ENCODE data around the gene SNIP1. TPM values are rescaled to one million over a fixed set of nuclear protein-coding genes. Genes with fewer than 3 reads are reported as not detected.

SNIP1 gene
- polyA plus RNA-seq, 1 donor from 2014 or later = 9.5 TPM

DNA sequence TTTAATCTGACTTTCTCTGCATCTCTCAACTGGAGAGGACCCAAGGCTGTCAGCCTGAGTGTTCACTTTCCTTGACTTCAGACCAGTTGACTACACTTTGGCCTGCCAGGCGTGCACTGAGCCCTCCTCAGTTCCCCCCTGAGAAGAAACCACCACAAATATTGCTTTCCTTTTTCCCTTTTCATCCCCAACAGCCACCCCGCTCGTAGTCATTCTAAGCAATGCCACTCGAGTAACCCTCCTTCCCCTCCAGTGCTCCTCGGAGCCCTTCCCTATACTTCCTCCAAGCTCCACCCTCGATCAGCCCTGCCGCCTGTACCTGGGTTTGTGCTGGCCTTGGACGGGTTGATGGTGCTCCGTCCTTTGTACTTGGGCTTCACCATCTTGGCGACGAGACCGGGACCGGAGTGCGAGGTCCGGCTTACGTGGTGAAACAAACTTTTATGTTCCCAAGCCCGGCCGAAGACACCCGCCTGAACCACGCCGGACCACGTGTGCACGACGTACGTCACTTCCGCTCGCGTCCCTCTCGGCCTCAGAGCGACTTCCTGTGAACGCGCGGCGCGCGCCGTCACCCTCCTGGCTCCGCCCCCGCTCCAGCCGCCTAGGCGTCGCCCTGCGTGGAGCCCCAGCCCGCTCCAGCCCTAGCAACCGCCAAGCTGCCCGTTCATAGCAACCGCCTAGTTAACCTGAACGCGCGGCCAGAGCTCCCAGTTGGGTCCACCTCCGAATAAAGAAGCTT is 41.5 kb upstream of the SNIP1 start, which contains the start of gene GNL2:
TSS of gene GNL2 (minus strand) at position 498 of the 742 bp plus-strand sequence. CDS start at position 383, 115 bp downstream.
- Histone ChIP-seq H3K27me3 (ENCODE audit: insufficient read depth, low read depth, low read length) (no peaks in the 10 kb centered on the region), H3F3A (ENCODE audit: insufficient read depth, low read length, poor library complexity, severe bottlenecking) (no peaks in the 10 kb centered on the region), H3K9me3 (ENCODE audit: low read length) (no peaks in the 10 kb centered on the region), H3K36me3 (ENCODE audit: insufficient read depth, low read length) (no peaks in the 10 kb centered on the region), H3K4me2 (ENCODE audit: low read length) (peak within 1 kb of the TSS; percentile 90), H3K27ac (ENCODE audit: low read length) (peak within 1 kb of the TSS; percentile 44), H3K79me2 (replicated peaks; ENCODE audit: insufficient read depth, low read length) (peaks cover 25% of the 10 kb centered on the region), H3K9ac (ENCODE audit: low read length) (peak within 1 kb of the TSS; percentile 62), H2AFZ (ENCODE audit: low read depth, low read length) (peak within 1 kb of the TSS; percentile 93), H4K20me1 (ENCODE audit: insufficient read depth) (no peaks in the 10 kb centered on the region), H3K9me2 (ENCODE audit: insufficient read depth, low read length) (no peaks in the 10 kb centered on the region), H3K4me3 (ENCODE audit: low read length) (peak within 1 kb of the TSS; percentile 76)
- TF ChIP-seq EZH2 (IDR thresholded peaks at IDR 0.05; ENCODE audit: borderline replicate concordance, insufficient read depth, low read length, poor library complexity, severe bottlenecking) (no peak), REST (IDR thresholded peaks at IDR 0.05; ENCODE audit: borderline replicate concordance) (peak; percentile 57), TAF1 (IDR thresholded peaks at IDR 0.05; ENCODE audit: low read depth) (peak; percentile 65), MXI1 (conservative IDR thresholded peaks at IDR 0.05; ENCODE audit: poor library complexity, severe bottlenecking) (peak; percentile 96), EP300 (conservative IDR thresholded peaks at IDR 0.05; ENCODE audit: poor library complexity, severe bottlenecking) (peak; percentile 40), RAD21 (conservative IDR thresholded peaks at IDR 0.05) (peak; percentile 57), POLR2AphosphoS5 (IDR thresholded peaks at IDR 0.05) (peak; percentile 92), SMC3 (conservative IDR thresholded peaks at IDR 0.05; ENCODE audit: poor library complexity) (peak; percentile 55)
- TF ChIP-seq, protein P1, sequence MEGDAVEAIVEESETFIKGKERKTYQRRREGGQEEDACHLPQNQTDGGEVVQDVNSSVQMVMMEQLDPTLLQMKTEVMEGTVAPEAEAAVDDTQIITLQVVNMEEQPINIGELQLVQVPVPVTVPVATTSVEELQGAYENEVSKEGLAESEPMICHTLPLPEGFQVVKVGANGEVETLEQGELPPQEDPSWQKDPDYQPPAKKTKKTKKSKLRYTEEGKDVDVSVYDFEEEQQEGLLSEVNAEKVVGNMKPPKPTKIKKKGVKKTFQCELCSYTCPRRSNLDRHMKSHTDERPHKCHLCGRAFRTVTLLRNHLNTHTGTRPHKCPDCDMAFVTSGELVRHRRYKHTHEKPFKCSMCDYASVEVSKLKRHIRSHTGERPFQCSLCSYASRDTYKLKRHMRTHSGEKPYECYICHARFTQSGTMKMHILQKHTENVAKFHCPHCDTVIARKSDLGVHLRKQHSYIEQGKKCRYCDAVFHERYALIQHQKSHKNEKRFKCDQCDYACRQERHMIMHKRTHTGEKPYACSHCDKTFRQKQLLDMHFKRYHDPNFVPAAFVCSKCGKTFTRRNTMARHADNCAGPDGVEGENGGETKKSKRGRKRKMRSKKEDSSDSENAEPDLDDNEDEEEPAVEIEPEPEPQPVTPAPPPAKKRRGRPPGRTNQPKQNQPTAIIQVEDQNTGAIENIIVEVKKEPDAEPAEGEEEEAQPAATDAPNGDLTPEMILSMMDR (IDR thresholded peaks at IDR 0.05; ENCODE audit: poor library complexity, severe bottlenecking) = peak; percentile 32

DNA sequence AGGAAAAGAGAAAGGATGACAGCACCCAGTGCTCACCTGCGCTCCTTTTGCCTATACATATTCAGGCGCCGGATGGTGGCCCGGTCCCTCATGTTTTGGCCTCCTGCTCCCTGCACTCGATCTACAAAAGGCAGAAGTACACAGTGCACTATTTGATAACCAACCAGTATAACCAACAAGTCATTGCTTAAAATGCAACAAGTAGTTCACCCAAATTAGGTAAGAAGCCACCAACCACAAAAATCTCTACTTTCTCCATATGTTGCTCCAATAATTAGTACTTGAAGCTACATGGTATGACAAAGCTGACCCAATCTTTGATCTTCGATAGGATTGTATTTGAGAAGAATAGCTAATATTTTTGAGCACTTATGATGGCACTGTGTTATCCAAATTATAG is 39.6 kb upstream of the SNIP1 start:
- H3F3A ChIP-seq (ENCODE audit: insufficient read depth, low read length, poor library complexity, severe bottlenecking) = no peaks in the 10 kb centered on the region
- H3K79me2 ChIP-seq (replicated peaks; ENCODE audit: insufficient read depth, low read length) = peaks cover 25% of the 10 kb centered on the region
- no peaks in the 10 kb centered on the region for H4K20me1 ChIP-seq (ENCODE audit: insufficient read depth)
- no peak overlapping the region for H3K4me2 ChIP-seq (ENCODE audit: low read length)
- no peak overlapping the region for H3K9ac ChIP-seq (ENCODE audit: low read length)
- H3K36me3 ChIP-seq (ENCODE audit: insufficient read depth, low read length) = no peaks in the 10 kb centered on the region
- H3K9me2 ChIP-seq (ENCODE audit: insufficient read depth, low read length) = no peaks in the 10 kb centered on the region
- no peak overlapping the region for H3K27ac ChIP-seq (ENCODE audit: low read length)
- TF ChIP-seq EZH2 (IDR thresholded peaks at IDR 0.05; ENCODE audit: borderline replicate concordance, insufficient read depth, low read length, poor library complexity, severe bottlenecking) = no peak
- TF ChIP-seq, protein P1 (IDR thresholded peaks at IDR 0.05; ENCODE audit: poor library complexity, severe bottlenecking) = no peak
- TF ChIP-seq REST (IDR thresholded peaks at IDR 0.05; ENCODE audit: borderline replicate concordance) = no peak
- H3K4me3 ChIP-seq (ENCODE audit: low read length) = peak overlapping the region; percentile 76
- H3K27me3 ChIP-seq (ENCODE audit: insufficient read depth, low read depth, low read length) = no peaks in the 10 kb centered on the region
- H2AFZ ChIP-seq (ENCODE audit: low read depth, low read length) = no peak overlapping the region
- no peaks in the 10 kb centered on the region for H3K9me3 ChIP-seq (ENCODE audit: low read length)

All from neural cell (in vitro differentiated cells).